ENCODE data around the gene EHF. TPM values are rescaled to one million over a fixed set of nuclear protein-coding genes. Genes with fewer than 3 reads are reported as not detected.

The EHF gene
- total and polyA plus RNA-seq, 9 donors: 0.06 to 102 (median 5.9) TPM; not detected in 1

GRCh38 chr11:34654483-34655334, 33.8 kb downstream of the EHF start:
- DNase-seq: no peak
- Histone ChIP-seq H3K27ac (no peak overlapping the region), H3K4me3 (no peak overlapping the region), H3K36me3 (no peaks in the 10 kb centered on the region), H3K4me1 (ENCODE audit: insufficient read depth) (no peaks in the 10 kb centered on the region), H3K27me3 (no peaks in the 10 kb centered on the region), H3K9me3 (no peaks in the 10 kb centered on the region)
- TF ChIP-seq EP300 (IDR thresholded peaks at IDR 0.05): no peak
- no peak for TF ChIP-seq CTCF (IDR thresholded peaks at IDR 0.05)
- TF ChIP-seq POLR2A (IDR thresholded peaks at IDR 0.05): no peak
- 50 to 52% (median 51%) methylated on average over 9 of the region's 9 CpGs for WGBS, 3 donors
- intact Hi-C loops (cut with DNase I): no loop called here

- Histone ChIP-seq H3K4me1 (ENCODE audit: insufficient read depth) (no peaks in the 10 kb centered on the region), H3K27ac (no peak overlapping the region), H3K9me3 (no peaks in the 10 kb centered on the region), H3K36me3 (no peaks in the 10 kb centered on the region), H3K27me3 (no peaks in the 10 kb centered on the region), H3K4me3 (no peak overlapping the region)
- TF ChIP-seq EP300 (IDR thresholded peaks at IDR 0.05): no peak
- TF ChIP-seq POLR2A (IDR thresholded peaks at IDR 0.05): no peak
- TF ChIP-seq CTCF (IDR thresholded peaks at IDR 0.05): no peak
- no peak for DNase-seq
- 49 to 62% (median 60%) methylated on average over 2 of the region's 2 CpGs for WGBS, 3 donors
- intact Hi-C loops (cut with DNase I): no loop called here
Measured at GRCh38 chr11:34655335-34656008, 34.6 kb downstream of the EHF start.

GRCh38 chr11:34656062-34656720, 35.3 kb downstream of the EHF start:
- TF ChIP-seq CTCF (IDR thresholded peaks at IDR 0.05) (no peak), POLR2A (IDR thresholded peaks at IDR 0.05) (no peak), EP300 (IDR thresholded peaks at IDR 0.05) (no peak)
- WGBS, 3 donors: 84 to 89% (median 87%) methylated on average over 5 of the region's 5 CpGs
- no peaks in the 10 kb centered on the region for H3K9me3 ChIP-seq
- H3K36me3 ChIP-seq: no peaks in the 10 kb centered on the region
- H3K4me1 ChIP-seq (ENCODE audit: insufficient read depth): no peaks in the 10 kb centered on the region
- intact Hi-C loops (cut with DNase I): no loop called here
- H3K27me3 ChIP-seq: no peaks in the 10 kb centered on the region
- no peak overlapping the region for H3K4me3 ChIP-seq
- no peak overlapping the region for H3K27ac ChIP-seq
- no peak for DNase-seq

- Histone ChIP-seq H3K27ac (no peak overlapping the region), H3K36me3 (no peaks in the 10 kb centered on the region), H3K4me3 (no peak overlapping the region), H3K9me3 (no peaks in the 10 kb centered on the region), H3K27me3 (no peaks in the 10 kb centered on the region), H3K4me1 (ENCODE audit: insufficient read depth) (no peaks in the 10 kb centered on the region)
- DNase-seq: no peak
- intact Hi-C loops (cut with DNase I): no loop called here
- no peak for TF ChIP-seq EP300 (IDR thresholded peaks at IDR 0.05)
- TF ChIP-seq POLR2A (IDR thresholded peaks at IDR 0.05): no peak
- TF ChIP-seq CTCF (IDR thresholded peaks at IDR 0.05): no peak
- WGBS, 3 donors: 75 to 80% (median 76%) methylated on average over 14 of the region's 14 CpGs
Measured at GRCh38 chr11:34658071-34659015, 37.5 kb downstream of the EHF start.

Data from ovary (tissue), 9 donors.